ENCODE results near the gene GPD2. TPM values are rescaled to one million over a fixed set of nuclear protein-coding genes. Genes with fewer than 3 reads are reported as not detected.
A peak's percentile ranks its signal among the peaks of the same experiment; 100 is the strongest.

The GPD2 gene
- total and polyA plus RNA-seq, 2 donors (not counting 1 experiment from before 2014, with no cell fraction given): 21.6 to 46.6 TPM

- Histone ChIP-seq H3K9me3 (ENCODE audit: control insufficient read depth, insufficient read depth, low read depth, low read length) (no peaks in the 10 kb centered on the region), H3K27ac (ENCODE audit: insufficient read depth, low read length) (no peak overlapping the region), H4K20me1 (ENCODE audit: control insufficient read depth, extremely low read depth, insufficient read depth, low read length) (peaks cover 2% of the 10 kb centered on the region), H3K4me2 (ENCODE audit: extremely low read depth, insufficient read depth, low read length) (no peak overlapping the region), H3K36me3 (ENCODE audit: control insufficient read depth, insufficient read depth, low read length) (no peaks in the 10 kb centered on the region), H3K9ac (ENCODE audit: insufficient read depth, low read length) (no peak overlapping the region), H3K4me1 (ENCODE audit: control insufficient read depth, extremely low read depth, insufficient read depth, low read length) (peaks cover 5% of the 10 kb centered on the region), H3K27me3 (ENCODE audit: control insufficient read depth, insufficient read depth, low read length) (no peaks in the 10 kb centered on the region), H3K4me3 (replicated peaks in 1 of 4; ENCODE audit: control extremely low read depth in 1 of 4, insufficient read depth in 1 of 4, low read depth in 3 of 4, low read length in 4 of 4) (no peak overlapping the region), H2AFZ (ENCODE audit: low read length) (no peak overlapping the region), H3K79me2 (ENCODE audit: control insufficient read depth, insufficient read depth, low read length) (no peaks in the 10 kb centered on the region)
- peak; percentile 19 to 29 for DNase-seq (ENCODE audit: low read depth in 2 of 2)
- no peak for TF ChIP-seq EZH2 (IDR thresholded peaks at IDR 0.05; ENCODE audit: low read length, missing control alignments)
Measured at GRCh38 chr2:156481312-156481711, 45.1 kb downstream of the GPD2 start.

DNA sequence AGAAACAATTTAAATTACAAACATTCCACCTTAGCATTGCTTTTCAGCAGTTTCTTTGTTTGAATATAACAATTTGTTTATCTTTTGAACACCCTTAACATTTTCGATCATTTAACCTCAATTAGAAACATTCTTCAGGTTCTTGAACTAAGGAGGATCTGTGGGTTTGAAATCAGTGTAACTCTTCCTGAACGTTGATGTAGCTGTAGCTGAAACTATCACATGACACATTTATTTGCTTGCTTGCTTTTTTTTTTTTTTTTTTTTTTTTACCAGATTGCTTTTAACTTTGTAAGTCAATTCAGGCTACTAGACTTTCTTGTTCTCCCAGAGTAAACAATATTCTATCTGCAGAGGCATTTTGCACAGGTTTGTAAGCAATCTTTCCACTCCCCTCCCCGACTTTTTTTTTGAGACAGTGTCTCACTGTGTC, 47.6 kb downstream of the GPD2 start:
- no peak overlapping the region for H2AFZ ChIP-seq (ENCODE audit: low read length)
- peaks cover 4% of the 10 kb centered on the region for H3K4me1 ChIP-seq (ENCODE audit: control insufficient read depth, extremely low read depth, insufficient read depth, low read length)
- H3K4me2 ChIP-seq (ENCODE audit: extremely low read depth, insufficient read depth, low read length): no peak overlapping the region
- no peaks in the 10 kb centered on the region for H3K27me3 ChIP-seq (ENCODE audit: control insufficient read depth, insufficient read depth, low read length)
- no peak for TF ChIP-seq EZH2 (IDR thresholded peaks at IDR 0.05; ENCODE audit: low read length, missing control alignments)
- TF ChIP-seq, protein P1, sequence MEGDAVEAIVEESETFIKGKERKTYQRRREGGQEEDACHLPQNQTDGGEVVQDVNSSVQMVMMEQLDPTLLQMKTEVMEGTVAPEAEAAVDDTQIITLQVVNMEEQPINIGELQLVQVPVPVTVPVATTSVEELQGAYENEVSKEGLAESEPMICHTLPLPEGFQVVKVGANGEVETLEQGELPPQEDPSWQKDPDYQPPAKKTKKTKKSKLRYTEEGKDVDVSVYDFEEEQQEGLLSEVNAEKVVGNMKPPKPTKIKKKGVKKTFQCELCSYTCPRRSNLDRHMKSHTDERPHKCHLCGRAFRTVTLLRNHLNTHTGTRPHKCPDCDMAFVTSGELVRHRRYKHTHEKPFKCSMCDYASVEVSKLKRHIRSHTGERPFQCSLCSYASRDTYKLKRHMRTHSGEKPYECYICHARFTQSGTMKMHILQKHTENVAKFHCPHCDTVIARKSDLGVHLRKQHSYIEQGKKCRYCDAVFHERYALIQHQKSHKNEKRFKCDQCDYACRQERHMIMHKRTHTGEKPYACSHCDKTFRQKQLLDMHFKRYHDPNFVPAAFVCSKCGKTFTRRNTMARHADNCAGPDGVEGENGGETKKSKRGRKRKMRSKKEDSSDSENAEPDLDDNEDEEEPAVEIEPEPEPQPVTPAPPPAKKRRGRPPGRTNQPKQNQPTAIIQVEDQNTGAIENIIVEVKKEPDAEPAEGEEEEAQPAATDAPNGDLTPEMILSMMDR (conservative IDR thresholded peaks at IDR 0.05 in 1 of 2, IDR thresholded peaks at IDR 0.05 in 1 of 2; ENCODE audit: low read depth in 1 of 2, low read length in 2 of 2): no peak
- no peaks in the 10 kb centered on the region for H3K79me2 ChIP-seq (ENCODE audit: control insufficient read depth, insufficient read depth, low read length)
- H3K36me3 ChIP-seq (ENCODE audit: control insufficient read depth, insufficient read depth, low read length): no peaks in the 10 kb centered on the region
- no peak overlapping the region for H3K27ac ChIP-seq (ENCODE audit: insufficient read depth, low read length)
- H3K9me3 ChIP-seq (ENCODE audit: control insufficient read depth, insufficient read depth, low read depth, low read length): no peaks in the 10 kb centered on the region
- H4K20me1 ChIP-seq (ENCODE audit: control insufficient read depth, extremely low read depth, insufficient read depth, low read length): no peaks in the 10 kb centered on the region
- no peak overlapping the region for H3K9ac ChIP-seq (ENCODE audit: insufficient read depth, low read length)
- peak; percentile 12 to 25 for DNase-seq (ENCODE audit: low read depth in 2 of 2)
- no peak overlapping the region for H3K4me3 ChIP-seq (replicated peaks in 1 of 4; ENCODE audit: control extremely low read depth in 1 of 4, insufficient read depth in 1 of 4, low read depth in 3 of 4, low read length in 4 of 4)

DNA sequence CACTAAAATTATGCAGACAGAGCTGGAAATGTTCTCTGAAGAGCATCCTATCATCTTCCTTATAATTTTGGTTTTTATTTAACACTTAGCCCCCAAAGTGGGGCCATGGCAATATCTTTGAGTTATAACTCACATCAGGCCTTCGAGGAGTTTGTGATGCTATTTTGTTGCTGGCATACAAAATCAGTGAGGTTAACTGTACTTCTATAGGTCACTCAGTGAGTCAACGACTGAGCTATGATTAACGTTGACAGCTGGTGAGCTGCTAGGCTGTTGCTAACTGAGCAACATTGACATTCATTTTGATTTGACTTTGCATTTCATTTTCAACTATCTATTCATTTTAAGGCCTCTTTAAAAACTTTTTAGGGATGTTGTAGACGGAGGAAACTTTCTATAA, 50.0 kb downstream of the GPD2 start:
- Histone ChIP-seq H3K27me3 (ENCODE audit: control insufficient read depth, insufficient read depth, low read length) (no peaks in the 10 kb centered on the region), H3K36me3 (ENCODE audit: control insufficient read depth, insufficient read depth, low read length) (no peaks in the 10 kb centered on the region), H3K4me3 (replicated peaks in 1 of 4; ENCODE audit: control extremely low read depth in 1 of 4, insufficient read depth in 1 of 4, low read depth in 3 of 4, low read length in 4 of 4) (no peak overlapping the region), H3K9ac (ENCODE audit: insufficient read depth, low read length) (no peak overlapping the region), H3K4me2 (ENCODE audit: extremely low read depth, insufficient read depth, low read length) (peak overlapping the region; percentile 8), H2AFZ (ENCODE audit: low read length) (no peak overlapping the region), H3K9me3 (ENCODE audit: control insufficient read depth, insufficient read depth, low read depth, low read length) (no peaks in the 10 kb centered on the region), H3K4me1 (ENCODE audit: control insufficient read depth, extremely low read depth, insufficient read depth, low read length) (peaks cover 4% of the 10 kb centered on the region), H4K20me1 (ENCODE audit: control insufficient read depth, extremely low read depth, insufficient read depth, low read length) (no peaks in the 10 kb centered on the region), H3K79me2 (ENCODE audit: control insufficient read depth, insufficient read depth, low read length) (no peaks in the 10 kb centered on the region), H3K27ac (ENCODE audit: insufficient read depth, low read length) (no peak overlapping the region)
- no peak for TF ChIP-seq EZH2 (IDR thresholded peaks at IDR 0.05; ENCODE audit: low read length, missing control alignments)
- TF ChIP-seq, protein P1 (conservative IDR thresholded peaks at IDR 0.05 in 1 of 2, IDR thresholded peaks at IDR 0.05 in 1 of 2; ENCODE audit: low read depth in 1 of 2, low read length in 2 of 2): no peak
- DNase-seq (ENCODE audit: low read depth in 2 of 2): peak; percentile 58 to 64
